ENCODE data around the gene UNC13C. TPM values are rescaled to one million over a fixed set of nuclear protein-coding genes. Genes with fewer than 3 reads are reported as not detected.

Gene UNC13C
- total RNA-seq, 1 donor from 2014 or later, result not detected

DNA sequence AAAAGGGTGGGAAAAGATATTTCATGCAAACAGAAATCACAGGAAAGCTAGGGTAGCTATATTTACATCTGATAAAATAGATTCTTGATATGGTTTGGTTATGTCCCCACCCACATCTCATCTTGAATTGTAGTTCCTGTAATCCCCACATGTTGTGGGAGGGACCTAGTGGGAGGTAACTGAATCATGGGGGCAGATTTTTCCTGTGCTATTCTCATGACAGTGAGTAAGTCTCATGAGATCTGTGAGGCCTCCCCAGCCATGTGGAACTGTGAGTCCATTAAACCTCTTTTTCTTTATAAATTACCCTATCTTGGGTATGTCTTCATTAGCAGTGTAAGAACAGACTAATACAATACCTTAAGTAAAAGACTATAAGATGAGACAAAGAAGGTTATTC is 660.4 kb downstream of the UNC13C start:
- intact Hi-C loops (cut with micrococcal nuclease), result no loop called here
- no peak overlapping the region for H3K4me3 Mint-ChIP-seq
- no peaks in the 10 kb centered on the region for H3K36me3 Mint-ChIP-seq (ENCODE audit: low read depth)
- no peak for DNase-seq (ENCODE audit: low spot score)
- H3K4me1 Mint-ChIP-seq (ENCODE audit: low read depth), result no peaks in the 10 kb centered on the region
- H3K9me3 Mint-ChIP-seq, result peaks cover 6% of the 10 kb centered on the region
- no peak overlapping the region for H3K27ac Mint-ChIP-seq
- no peaks in the 10 kb centered on the region for H3K27me3 Mint-ChIP-seq (ENCODE audit: insufficient read depth)

DNA sequence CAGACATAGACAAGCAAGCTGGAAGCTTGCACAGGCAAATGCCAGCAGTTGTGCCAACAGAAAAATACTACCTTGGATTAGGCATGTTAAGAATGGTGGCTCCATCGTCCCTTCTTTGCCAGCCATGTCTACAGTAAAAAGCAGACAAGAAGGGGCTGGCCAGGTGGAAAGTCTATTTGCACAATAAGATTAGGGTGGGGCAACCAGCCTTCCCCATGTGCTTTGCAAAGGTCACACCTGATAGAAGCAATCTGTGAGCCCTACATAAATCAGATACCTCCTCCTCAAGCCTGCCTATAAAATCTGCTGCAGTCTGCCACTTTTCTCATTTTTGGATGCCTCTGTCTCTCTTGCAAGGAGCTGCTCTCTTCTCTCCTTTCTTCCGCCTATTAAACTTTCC is 662.6 kb downstream of the UNC13C start:
- Mint-ChIP-seq H3K36me3 (ENCODE audit: low read depth) (no peaks in the 10 kb centered on the region), H3K9me3 (peaks cover 6% of the 10 kb centered on the region), H3K4me1 (ENCODE audit: low read depth) (no peaks in the 10 kb centered on the region), H3K27ac (no peak overlapping the region), H3K4me3 (no peak overlapping the region), H3K27me3 (ENCODE audit: insufficient read depth) (no peaks in the 10 kb centered on the region)
- intact Hi-C loops (cut with micrococcal nuclease), result no loop called here
- DNase-seq (ENCODE audit: low spot score), result no peak

DNA sequence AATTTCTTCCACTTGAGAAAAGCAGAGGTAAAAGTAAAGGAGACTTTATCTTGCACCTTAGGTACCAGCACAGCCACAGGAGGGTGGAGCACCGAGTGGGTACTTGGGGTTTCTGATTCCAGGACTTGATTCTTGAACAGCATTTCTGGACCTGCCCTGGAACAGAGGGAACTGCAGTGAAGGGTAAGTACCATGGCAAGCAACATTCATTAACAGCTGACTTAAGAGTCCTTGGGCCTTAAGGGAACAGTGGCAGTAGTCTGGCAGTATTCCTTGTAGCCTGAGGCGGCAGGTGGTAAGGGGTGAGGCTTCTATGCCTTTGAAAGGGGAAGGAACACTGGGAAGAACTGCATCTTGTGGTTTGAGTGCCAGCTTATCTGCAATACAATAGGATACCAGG is 666.6 kb downstream of the UNC13C start:
- Mint-ChIP-seq H3K4me1 (ENCODE audit: low read depth) (no peaks in the 10 kb centered on the region), H3K9me3 (peaks cover 16% of the 10 kb centered on the region), H3K4me3 (no peak overlapping the region), H3K27me3 (ENCODE audit: insufficient read depth) (no peaks in the 10 kb centered on the region), H3K36me3 (ENCODE audit: low read depth) (no peaks in the 10 kb centered on the region), H3K27ac (no peak overlapping the region)
- intact Hi-C loops (cut with micrococcal nuclease), result no loop called here
- DNase-seq (ENCODE audit: low spot score), result no peak

DNA sequence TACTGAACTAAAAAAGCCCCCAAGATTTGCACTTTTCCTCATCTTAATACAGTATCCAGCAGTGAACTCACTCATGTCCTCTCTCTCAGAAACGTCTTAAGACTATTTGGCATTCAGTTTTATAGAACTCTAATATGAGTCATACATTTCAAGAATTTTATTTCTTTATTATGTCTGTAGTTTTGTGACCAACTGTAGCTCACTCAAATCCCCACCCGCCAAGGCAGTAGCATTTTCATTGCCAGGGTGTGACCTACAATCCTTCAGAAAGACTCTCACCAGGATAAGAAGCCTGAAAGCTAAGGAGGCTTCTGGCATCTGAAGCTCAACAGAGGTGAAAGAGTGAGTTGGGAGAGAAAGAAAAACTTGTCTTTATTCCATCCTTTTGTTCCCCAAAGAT is 681.4 kb downstream of the UNC13C start:
- H3K4me3 Mint-ChIP-seq, result no peak overlapping the region
- H3K4me1 Mint-ChIP-seq (ENCODE audit: low read depth), result no peaks in the 10 kb centered on the region
- peaks cover 2% of the 10 kb centered on the region for H3K9me3 Mint-ChIP-seq

DNA sequence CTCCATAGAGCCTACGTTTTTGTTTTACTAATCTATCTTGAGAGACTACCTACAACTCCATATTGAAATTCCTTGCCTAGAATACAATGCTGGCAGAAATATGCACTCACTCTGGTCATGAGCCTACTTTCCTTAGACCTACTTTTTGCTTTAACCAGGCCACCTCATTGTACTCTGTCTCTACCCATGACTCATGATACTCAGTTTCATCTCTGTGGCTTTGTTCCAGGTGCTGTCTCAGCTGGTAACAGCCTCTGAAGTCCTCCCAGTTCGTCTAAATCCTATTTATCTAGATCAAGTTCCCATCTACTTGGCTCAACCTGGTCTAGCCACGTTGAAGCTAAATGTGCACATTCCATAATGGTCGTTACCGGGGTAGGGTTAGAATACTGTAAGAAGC is 682.1 kb downstream of the UNC13C start:
- Mint-ChIP-seq H3K4me1 (ENCODE audit: low read depth) (no peaks in the 10 kb centered on the region), H3K27ac (no peak overlapping the region), H3K27me3 (ENCODE audit: insufficient read depth) (no peaks in the 10 kb centered on the region), H3K4me3 (no peak overlapping the region), H3K9me3 (peaks cover 3% of the 10 kb centered on the region), H3K36me3 (ENCODE audit: low read depth) (no peaks in the 10 kb centered on the region)
- intact Hi-C loops (cut with micrococcal nuclease), result no loop called here
- DNase-seq (ENCODE audit: low spot score), result no peak

More for the DNA sequence above, 681.4 kb downstream of the UNC13C start:
- H3K36me3 Mint-ChIP-seq (ENCODE audit: low read depth), result no peaks in the 10 kb centered on the region
- no peak for DNase-seq (ENCODE audit: low spot score)
- H3K27ac Mint-ChIP-seq, result no peak overlapping the region
- no peaks in the 10 kb centered on the region for H3K27me3 Mint-ChIP-seq (ENCODE audit: insufficient read depth)
- intact Hi-C loops (cut with micrococcal nuclease), result no loop called here

DNA sequence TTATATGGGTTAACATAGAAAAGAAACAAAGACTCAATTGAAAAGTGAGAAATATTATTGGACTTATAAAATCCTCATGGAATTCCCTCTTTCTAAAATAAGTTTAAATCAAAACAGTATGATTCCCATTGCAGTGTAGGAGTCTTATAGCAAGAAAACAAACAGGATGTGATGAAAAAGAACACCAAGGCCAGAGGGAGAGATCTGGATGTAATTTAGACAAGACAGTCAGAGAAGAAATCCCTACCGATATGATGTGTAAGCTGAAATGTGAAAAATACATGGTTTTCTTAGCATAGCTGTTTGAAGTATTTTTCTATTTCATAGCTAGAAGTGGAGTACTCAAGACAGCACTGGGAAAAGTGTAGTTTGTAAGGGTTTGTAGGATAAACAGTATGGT is 697.0 kb downstream of the UNC13C start:
- H3K27ac Mint-ChIP-seq, result no peak overlapping the region
- H3K4me1 Mint-ChIP-seq (ENCODE audit: low read depth), result no peaks in the 10 kb centered on the region
- DNase-seq (ENCODE audit: low spot score), result no peak
- no peaks in the 10 kb centered on the region for H3K36me3 Mint-ChIP-seq (ENCODE audit: low read depth)
- peaks cover 24% of the 10 kb centered on the region for H3K9me3 Mint-ChIP-seq
- intact Hi-C loops (cut with micrococcal nuclease), result no loop called here
- no peak overlapping the region for H3K4me3 Mint-ChIP-seq
- H3K27me3 Mint-ChIP-seq (ENCODE audit: insufficient read depth), result no peaks in the 10 kb centered on the region

DNA sequence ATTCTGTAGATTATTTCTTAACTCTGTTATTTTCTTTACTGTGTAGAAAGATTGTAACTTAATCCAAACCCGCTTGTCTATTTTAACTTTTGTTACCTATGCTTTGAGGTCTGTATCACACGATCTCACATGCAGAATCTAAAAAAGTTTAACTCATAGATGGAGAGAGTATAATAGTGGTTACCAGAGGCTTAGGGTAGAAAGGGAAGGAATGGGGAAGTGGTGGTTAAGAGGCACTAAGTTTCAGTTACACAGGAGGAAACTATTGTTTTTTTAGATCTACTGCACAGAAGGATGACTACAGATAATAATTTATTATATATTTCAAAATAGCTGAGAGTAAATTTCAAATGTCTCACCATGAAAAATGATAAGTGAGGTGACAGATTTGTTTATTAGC is 703.3 kb downstream of the UNC13C start:
- intact Hi-C loops (cut with micrococcal nuclease), result no loop called here
- Mint-ChIP-seq H3K27ac (no peak overlapping the region), H3K9me3 (no peaks in the 10 kb centered on the region), H3K4me1 (ENCODE audit: low read depth) (no peaks in the 10 kb centered on the region), H3K4me3 (no peak overlapping the region), H3K36me3 (ENCODE audit: low read depth) (no peaks in the 10 kb centered on the region), H3K27me3 (ENCODE audit: insufficient read depth) (no peaks in the 10 kb centered on the region)
- DNase-seq (ENCODE audit: low spot score), result no peak

Other genes with a start within 250 kb of the UNC13C start
- not detected in 2 replicates for gene WDR72, start 218.8 kb upstream of the UNC13C start, total RNA-seq